Upper lobe of left lung (tissue), 4 donors: ENCODE measurements around the gene SFR1.

Source experiments
- POLR2A ChIP-seq, 4 donors: fragments of 450-650 bp; IDR thresholded peaks; one replicate each; pipeline ENCODE4 v1.5.1; 2016 to 2017; ENCODE audit warnings: antibody characterized with exemption in 4 of 4, mild to moderate bottlenecking in 2 of 4
- POLR2AphosphoS5 ChIP-seq, 2 donors: sonication (generic); formaldehyde crosslinking; IDR thresholded peaks; one replicate each; pipeline ENCODE4 v1.5.1; 2017; ENCODE audit warnings: antibody characterized with exemption in 2 of 2
- TF ChIP-seq, protein P1 (sequence below), 6 experiments: fragments of 450-650 bp in 4 of 6; fragments of 200-600 bp in 2 of 6; sonication (generic) in 2 of 6; IDR thresholded peaks; one replicate each; pipeline ENCODE4 v1.5.1; 2016 to 2019; ENCODE audit warnings: antibody characterized with exemption in 6 of 6

DNA sequence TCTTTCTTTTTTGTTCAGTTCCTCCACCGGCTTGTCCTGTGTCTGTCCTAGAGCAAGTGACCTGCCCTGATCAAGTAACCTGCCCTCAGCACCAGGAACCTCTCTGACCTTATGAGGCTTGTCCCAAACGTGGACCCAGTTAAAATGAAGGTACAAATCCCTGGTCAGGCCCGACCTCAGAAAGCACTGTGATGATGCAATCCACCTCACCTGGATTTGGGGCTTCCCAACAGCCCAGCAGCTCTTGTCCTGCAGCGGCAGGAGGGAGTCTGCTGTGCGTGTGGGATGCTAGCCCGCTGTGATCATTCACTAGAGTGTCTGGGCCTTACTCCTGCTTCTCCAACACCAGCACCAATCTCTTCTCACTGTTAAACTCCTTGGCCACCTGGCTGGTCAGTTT lies 47.5 kb upstream of the SFR1 start:
- TF ChIP-seq, protein P1, sequence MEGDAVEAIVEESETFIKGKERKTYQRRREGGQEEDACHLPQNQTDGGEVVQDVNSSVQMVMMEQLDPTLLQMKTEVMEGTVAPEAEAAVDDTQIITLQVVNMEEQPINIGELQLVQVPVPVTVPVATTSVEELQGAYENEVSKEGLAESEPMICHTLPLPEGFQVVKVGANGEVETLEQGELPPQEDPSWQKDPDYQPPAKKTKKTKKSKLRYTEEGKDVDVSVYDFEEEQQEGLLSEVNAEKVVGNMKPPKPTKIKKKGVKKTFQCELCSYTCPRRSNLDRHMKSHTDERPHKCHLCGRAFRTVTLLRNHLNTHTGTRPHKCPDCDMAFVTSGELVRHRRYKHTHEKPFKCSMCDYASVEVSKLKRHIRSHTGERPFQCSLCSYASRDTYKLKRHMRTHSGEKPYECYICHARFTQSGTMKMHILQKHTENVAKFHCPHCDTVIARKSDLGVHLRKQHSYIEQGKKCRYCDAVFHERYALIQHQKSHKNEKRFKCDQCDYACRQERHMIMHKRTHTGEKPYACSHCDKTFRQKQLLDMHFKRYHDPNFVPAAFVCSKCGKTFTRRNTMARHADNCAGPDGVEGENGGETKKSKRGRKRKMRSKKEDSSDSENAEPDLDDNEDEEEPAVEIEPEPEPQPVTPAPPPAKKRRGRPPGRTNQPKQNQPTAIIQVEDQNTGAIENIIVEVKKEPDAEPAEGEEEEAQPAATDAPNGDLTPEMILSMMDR (IDR thresholded peaks at IDR 0.05) = no peak
- TF ChIP-seq POLR2A (IDR thresholded peaks at IDR 0.05) (no peak), POLR2AphosphoS5 (IDR thresholded peaks at IDR 0.05) (no peak)
